Effector memory CD8-positive, alpha-beta T cell (primary cell): ENCODE data around the gene TMC2.
"Not testable (repeated sequence)": the region's sequence is repeated elsewhere in the genome, so short reads cannot be mapped to it uniquely, and the experiment has no call there.

ENCODE experiments used
- ATAC-seq: fragments of 150-1000 bp; cut with Tn5 transposase; replicated peaks from 2 replicates; pipeline ENCODE4 v1.10.0; 2021; ENCODE audit warnings: mild to moderate bottlenecking, moderate library complexity
- DNase-seq, 3 experiments: peaks; one replicate each; pipeline ENCODE4 v3.0.0; 2021
- H3K27ac Mint-ChIP-seq, 2 donors: one replicate each; pipeline ENCODE4 v1.8.0; 2022; ENCODE audit warnings: mild to moderate bottlenecking in 2 of 2, mixed read lengths in 2 of 2, moderate library complexity in 2 of 2
- H3K27me3 Mint-ChIP-seq, 2 donors: one replicate each; pipeline ENCODE4 v1.8.0; 2022; ENCODE audit warnings: mixed read lengths in 2 of 2
- H3K36me3 Mint-ChIP-seq: one replicate; pipeline ENCODE4 v1.8.0; 2022; ENCODE audit warnings: mild to moderate bottlenecking, moderate library complexity, mixed read lengths; ENCODE audit not compliant: insufficient read depth
- H3K4me1 Mint-ChIP-seq, 2 donors: one replicate each; pipeline ENCODE4 v1.8.0; 2022; ENCODE audit warnings: low read depth in 2 of 2, mixed read lengths in 2 of 2
- H3K4me3 Mint-ChIP-seq, 2 donors: one replicate each; pipeline ENCODE4 v1.8.0; 2022; ENCODE audit warnings: mild to moderate bottlenecking in 2 of 2, mixed read lengths in 2 of 2, moderate library complexity in 2 of 2
- H3K9me3 Mint-ChIP-seq, 2 donors: one replicate each; pipeline ENCODE4 v1.8.0; 2022; ENCODE audit warnings: mixed read lengths in 2 of 2

TMC2 gene

GRCh38 chr20:2658414-2659354 lies 122.3 kb downstream of the TMC2 start:
- Mint-ChIP-seq H3K4me1 (peaks cover 25 to 32% of the 10 kb centered on the region in 2 donors), H3K27ac (peak overlapping the region in 1 of 2 donors; percentile 80), H3K4me3 (no peak overlapping the region), H3K36me3 (peaks cover 90% of the 10 kb centered on the region), H3K9me3 (no peaks in the 10 kb centered on the region), H3K27me3 (no peaks in the 10 kb centered on the region)
- ATAC-seq (peak; percentile 34), DNase-seq (no peak)

DNA sequence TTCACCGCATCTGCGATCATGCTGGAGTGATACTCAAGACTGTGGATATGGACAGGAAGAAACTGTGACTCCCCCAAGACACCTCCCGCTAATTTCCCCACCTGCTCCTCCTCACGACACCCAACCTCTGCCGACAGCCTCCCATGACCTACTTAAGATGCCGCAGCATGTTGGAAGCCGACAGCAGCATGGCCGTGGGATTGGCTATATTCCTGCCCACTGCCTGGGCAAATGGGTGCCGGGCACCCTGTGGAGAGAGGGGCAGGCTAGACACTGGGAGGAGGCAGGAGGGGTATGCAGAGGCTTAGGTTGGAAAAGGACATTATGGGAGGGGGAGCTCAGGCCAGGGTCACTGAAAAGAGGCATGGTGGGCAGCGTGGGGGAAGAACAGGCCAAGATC lies 123.2 kb downstream of the TMC2 start:
- H3K27ac Mint-ChIP-seq: no peak overlapping the region
- ATAC-seq (no peak), DNase-seq (no peak)
- H3K4me1 Mint-ChIP-seq: peaks cover 27 to 28% of the 10 kb centered on the region in 2 donors
- peak overlapping the region in 1 of 2 donors; percentile 8 for H3K4me3 Mint-ChIP-seq
- H3K9me3 Mint-ChIP-seq: peaks cover 0 to 1% of the 10 kb centered on the region in 2 donors
- H3K27me3 Mint-ChIP-seq: no peaks in the 10 kb centered on the region
- peaks cover 90% of the 10 kb centered on the region for H3K36me3 Mint-ChIP-seq

DNA sequence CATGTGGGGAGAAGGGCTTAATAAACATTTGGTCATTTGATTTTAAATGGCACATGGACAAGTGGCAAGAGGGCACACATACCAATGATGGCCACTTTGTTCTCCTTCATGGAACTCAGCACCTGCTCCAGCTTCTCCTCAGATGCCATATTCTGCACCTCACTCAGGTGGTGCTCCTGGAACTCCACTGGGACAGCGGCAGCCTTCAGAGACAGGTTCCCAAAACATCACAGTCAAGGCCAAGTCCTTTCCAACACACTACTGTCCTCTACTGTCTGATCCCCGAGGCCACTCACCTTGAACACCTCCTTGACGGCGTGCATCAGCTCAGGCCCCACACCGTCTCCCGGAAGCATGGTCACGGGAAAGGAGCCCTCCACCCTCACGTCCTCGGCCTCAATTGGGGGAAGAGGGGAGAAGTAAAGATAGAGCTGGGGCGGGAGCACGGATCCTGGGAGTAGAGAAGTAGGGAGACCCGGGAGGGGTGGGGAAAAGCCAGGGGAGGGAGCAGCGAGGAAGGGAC lies 127.1 kb downstream of the TMC2 start:
- ATAC-seq (no peak), DNase-seq (no peak)
- Mint-ChIP-seq H3K27me3 (no peaks in the 10 kb centered on the region), H3K4me1 (peaks cover 14 to 16% of the 10 kb centered on the region in 2 donors), H3K27ac (peak overlapping the region; percentile 95 to 97), H3K9me3 (peaks cover 0 to 1% of the 10 kb centered on the region in 2 donors), H3K4me3 (peak overlapping the region; percentile 90 to 91), H3K36me3 (peaks cover 57% of the 10 kb centered on the region)

GRCh38 chr20:2663887-2664719 lies 127.7 kb downstream of the TMC2 start, which contains the start of gene IDH3B:
Gene IDH3B, minus strand, starts transcription at chr20:2664216. Its CDS starts 28 bp downstream, at chr20:2664188.
- Mint-ChIP-seq H3K27ac (peak within 1 kb of the TSS; percentile 95 to 97), H3K36me3 (peaks cover 50% of the 10 kb centered on the region), H3K27me3 (no peaks in the 10 kb centered on the region), H3K4me3 (peak within 1 kb of the TSS; percentile 90 to 91), H3K9me3 (peaks cover 0 to 1% of the 10 kb centered on the region in 2 donors), H3K4me1 (peaks cover 10 to 16% of the 10 kb centered on the region in 2 donors)
- peak; percentile 89 to 91 (median 89) for DNase-seq
- peak; percentile 98 for ATAC-seq

GRCh38 chr20:2671977-2672376 lies 135.6 kb downstream of the TMC2 start:
- H3K9me3 Mint-ChIP-seq: no peaks in the 10 kb centered on the region
- no peak overlapping the region for H3K4me3 Mint-ChIP-seq
- no peak for ATAC-seq
- H3K4me1 Mint-ChIP-seq: no peaks in the 10 kb centered on the region
- H3K36me3 Mint-ChIP-seq: no peaks in the 10 kb centered on the region
- peaks cover 0 to 7% of the 10 kb centered on the region in 2 donors for H3K27me3 Mint-ChIP-seq
- DNase-seq: no peak
- H3K27ac Mint-ChIP-seq: no peak overlapping the region

DNA sequence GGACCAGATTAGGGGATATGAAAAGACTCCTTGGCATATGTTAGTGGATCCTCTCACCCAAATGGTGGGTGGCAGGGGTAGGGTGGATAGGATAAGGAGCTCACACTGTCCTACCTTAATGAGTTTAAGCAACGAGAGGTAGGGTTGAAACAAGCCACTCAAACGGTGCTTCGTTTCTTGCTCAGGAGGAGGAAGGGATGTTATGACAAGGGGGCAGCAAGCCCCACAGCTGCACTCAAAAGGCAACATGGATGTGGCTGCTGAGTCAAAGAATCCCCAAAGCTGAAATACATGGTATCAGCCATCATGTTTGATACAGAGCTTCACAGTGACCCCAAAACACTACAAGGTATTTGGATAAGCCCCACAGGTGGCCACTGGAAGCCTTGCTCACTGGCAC lies 136.1 kb downstream of the TMC2 start:
- Mint-ChIP-seq H3K4me3 (no peak overlapping the region), H3K27me3 (peaks cover 0 to 9% of the 10 kb centered on the region in 2 donors), H3K36me3 (no peaks in the 10 kb centered on the region), H3K4me1 (no peaks in the 10 kb centered on the region), H3K27ac (no peak overlapping the region), H3K9me3 (no peaks in the 10 kb centered on the region)
- ATAC-seq: no peak
- no peak for DNase-seq

DNA sequence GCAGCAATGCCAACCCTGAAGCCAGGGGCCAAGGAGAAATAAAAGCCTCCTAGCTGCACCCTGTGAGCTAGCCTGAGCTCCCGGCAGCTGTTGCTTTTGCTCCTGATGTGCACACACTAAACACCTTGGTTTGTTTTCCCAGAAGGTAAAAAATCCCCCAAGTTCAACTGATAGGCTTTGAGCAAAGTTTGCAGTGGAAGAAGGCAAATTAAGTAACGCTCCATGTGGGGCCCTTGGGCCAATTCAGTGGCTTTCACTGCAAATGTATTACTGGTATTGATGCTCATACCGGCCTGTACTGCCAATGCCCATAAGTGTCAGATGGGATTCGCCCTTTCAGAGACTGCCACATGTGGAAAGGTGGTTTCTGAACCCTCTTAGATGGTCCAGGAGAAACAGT lies 137.1 kb downstream of the TMC2 start:
- Mint-ChIP-seq H3K4me3 (no peak overlapping the region), H3K9me3 (no peaks in the 10 kb centered on the region), H3K36me3 (no peaks in the 10 kb centered on the region), H3K27me3 (peaks cover 0 to 18% of the 10 kb centered on the region in 2 donors), H3K27ac (no peak overlapping the region), H3K4me1 (no peaks in the 10 kb centered on the region)
- no peak for ATAC-seq
- no peak for DNase-seq

DNA sequence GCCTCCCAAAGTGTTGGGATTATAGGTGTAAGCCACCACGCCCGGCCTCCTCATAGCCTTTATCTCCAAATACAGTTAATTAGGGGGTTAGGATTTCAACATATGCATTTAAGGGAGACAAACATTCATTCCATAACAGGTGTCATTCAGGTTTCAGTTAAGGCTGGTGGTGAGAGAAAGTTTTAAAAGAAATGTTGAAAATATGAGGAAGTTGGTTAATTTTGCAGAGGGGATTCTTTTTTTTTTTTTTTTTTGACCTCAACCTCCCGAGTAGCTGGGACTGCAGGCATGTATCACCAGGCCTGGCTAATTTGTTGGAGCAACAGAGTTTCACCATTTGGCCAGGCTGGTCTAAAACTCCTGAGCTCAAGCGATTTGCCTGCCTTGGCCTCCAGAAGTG lies 143.7 kb downstream of the TMC2 start:
- Mint-ChIP-seq H3K36me3 (no peaks in the 10 kb centered on the region), H3K4me3 (no peak overlapping the region), H3K27ac (no peak overlapping the region), H3K9me3 (no peaks in the 10 kb centered on the region), H3K27me3 (peaks cover 28 to 57% of the 10 kb centered on the region in 2 donors), H3K4me1 (no peaks in the 10 kb centered on the region)
- no peak for ATAC-seq
- DNase-seq: no peak

GRCh38 chr20:2682040-2682439 lies 145.7 kb downstream of the TMC2 start:
- peaks cover 28 to 57% of the 10 kb centered on the region in 2 donors for H3K27me3 Mint-ChIP-seq
- H3K4me1 Mint-ChIP-seq, H3K36me3 Mint-ChIP-seq, DNase-seq, H3K27ac Mint-ChIP-seq, ATAC-seq, H3K9me3 Mint-ChIP-seq, H3K4me3 Mint-ChIP-seq: not testable (repeated sequence)

GRCh38 chr20:2684817-2685216 lies 148.4 kb downstream of the TMC2 start:
- not testable (repeated sequence) for H3K36me3 Mint-ChIP-seq, ATAC-seq

GRCh38 chr20:2687514-2687913 lies 151.1 kb downstream of the TMC2 start:
- ATAC-seq (no peak), DNase-seq (no peak)
- peaks cover 14% of the 10 kb centered on the region for H3K36me3 Mint-ChIP-seq
- H3K9me3 Mint-ChIP-seq: no peaks in the 10 kb centered on the region
- peak overlapping the region in 1 of 2 donors; percentile 48 for H3K4me3 Mint-ChIP-seq
- peaks cover 16 to 19% of the 10 kb centered on the region in 2 donors for H3K4me1 Mint-ChIP-seq
- H3K27me3 Mint-ChIP-seq: peaks cover 15 to 24% of the 10 kb centered on the region in 2 donors
- no peak overlapping the region for H3K27ac Mint-ChIP-seq

More at GRCh38 chr20:2684817-2685216, 148.4 kb downstream of the TMC2 start:
- not testable (repeated sequence) for H3K27ac Mint-ChIP-seq, DNase-seq, H3K4me3 Mint-ChIP-seq, H3K9me3 Mint-ChIP-seq, H3K4me1 Mint-ChIP-seq
- H3K27me3 Mint-ChIP-seq: peaks cover 27 to 38% of the 10 kb centered on the region in 2 donors

DNA sequence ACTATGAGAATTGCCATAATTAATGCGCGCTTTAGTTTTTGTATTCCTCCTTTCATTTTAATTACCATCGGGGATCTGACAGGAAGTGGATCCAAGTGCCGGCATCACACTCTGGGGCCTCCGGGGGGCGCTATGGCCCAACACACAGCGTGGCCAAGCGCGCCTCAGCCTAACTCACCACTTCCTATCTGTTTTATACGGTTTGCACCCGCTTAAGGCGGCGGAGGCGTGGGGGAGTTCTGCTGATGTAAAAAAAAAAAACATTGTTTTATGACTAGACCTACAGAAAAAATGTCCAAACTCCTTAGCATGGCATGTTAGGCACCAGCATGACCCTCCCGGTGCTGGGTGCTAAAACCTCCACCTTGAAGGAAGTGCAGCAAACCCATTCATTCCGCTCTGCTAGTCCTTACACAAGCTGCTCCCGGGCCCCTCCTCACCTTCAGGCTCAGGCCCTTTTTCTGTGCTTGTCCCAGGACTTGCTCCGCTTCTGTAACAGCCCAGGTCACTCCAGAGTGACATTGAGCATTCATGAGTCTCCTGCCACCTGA lies 151.7 kb downstream of the TMC2 start:
- Mint-ChIP-seq H3K4me3 (peak overlapping the region; percentile 48 to 55), H3K4me1 (peaks cover 16 to 19% of the 10 kb centered on the region in 2 donors)
- peak; percentile 92 for ATAC-seq

DNA sequence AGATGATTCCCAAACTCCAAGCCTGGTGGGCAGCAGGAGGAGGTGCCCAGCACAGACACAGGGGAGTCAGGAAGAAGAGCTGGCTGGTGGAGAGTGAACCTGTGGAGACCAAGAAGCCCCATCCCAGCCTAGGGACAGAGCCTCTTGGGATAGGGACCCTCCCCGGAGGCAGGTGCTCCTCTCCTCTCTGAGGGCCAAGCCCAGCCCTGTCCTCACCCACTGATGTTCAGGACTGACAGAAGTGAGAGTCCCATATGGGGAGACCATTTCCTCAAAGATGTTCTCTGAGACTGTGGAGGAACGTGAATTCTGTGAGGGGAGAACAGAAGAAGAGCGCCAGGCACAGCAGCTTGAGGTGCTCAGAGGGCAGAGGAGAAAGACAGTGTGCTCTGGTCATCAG lies 153.8 kb downstream of the TMC2 start:
- H3K27ac Mint-ChIP-seq: no peak overlapping the region
- DNase-seq (no peak), ATAC-seq (no peak)
- peaks cover 17 to 27% of the 10 kb centered on the region in 2 donors for H3K27me3 Mint-ChIP-seq
- H3K4me3 Mint-ChIP-seq: no peak overlapping the region
- peaks cover 16 to 19% of the 10 kb centered on the region in 2 donors for H3K4me1 Mint-ChIP-seq
- H3K36me3 Mint-ChIP-seq: peaks cover 14% of the 10 kb centered on the region
- no peaks in the 10 kb centered on the region for H3K9me3 Mint-ChIP-seq

More for the DNA sequence above, 151.7 kb downstream of the TMC2 start:
- Mint-ChIP-seq H3K36me3 (peaks cover 14% of the 10 kb centered on the region), H3K9me3 (no peaks in the 10 kb centered on the region), H3K27ac (peak overlapping the region in 1 of 2 donors; percentile 56), H3K27me3 (peaks cover 12 to 18% of the 10 kb centered on the region in 2 donors)
- DNase-seq: peak; percentile 80 to 85 (median 82)
